Astrocyte of the cerebellum (primary cell): Measurements from ENCODE around the gene XIRP2.

Experiments used
- DNase-seq: peaks from one replicate; pipeline ENCODE4 v3.0.0-alpha.2; 2011; ENCODE audit warnings: low read depth
- H3K4me3 ChIP-seq: 2 replicates; pipeline ENCODE4 v1.5.1; 2011; ENCODE audit warnings: mild to moderate bottlenecking, low read depth, low read length, moderate library complexity
- CTCF ChIP-seq: IDR thresholded peaks from 2 replicates; pipeline ENCODE4 v1.5.1; 2012; ENCODE audit warnings: low read length, low read depth, moderate library complexity, mild to moderate bottlenecking; ENCODE audit errors: missing control alignments
- in situ Hi-C: cut with HindIII; loops from 2 replicates; pipeline ENCODE4 v1.10.0; 2017; ENCODE audit warnings: low sequenced_read_pairs

The XIRP2 gene

GRCh38 chr2:166888180-166888579 is at the start of gene XIRP2:
Gene XIRP2 (plus strand): TSS chr2:166888480. CDS start chr2:166903483, 15,003 bp downstream.
- in situ Hi-C loops, result no loop called here
- no peak for DNase-seq
- H3K4me3 ChIP-seq, result no peak within 1 kb of the TSS
- no peak for TF ChIP-seq CTCF

- TF ChIP-seq CTCF, result no peak
- no peak overlapping the region for H3K4me3 ChIP-seq
- no peak for DNase-seq
- in situ Hi-C loops, result no loop called here
Measured at GRCh38 chr2:166841152-166841551, 47.1 kb upstream of the XIRP2 start.

GRCh38 chr2:166841679-166842078 is 46.6 kb upstream of the XIRP2 start:
- in situ Hi-C loops, result no loop called here
- DNase-seq, result no peak
- H3K4me3 ChIP-seq, result no peak overlapping the region
- TF ChIP-seq CTCF, result no peak

GRCh38 chr2:166844111-166844510 is 44.2 kb upstream of the XIRP2 start:
- H3K4me3 ChIP-seq, result no peak overlapping the region
- TF ChIP-seq CTCF, result no peak
- in situ Hi-C loops, result no loop called here
- DNase-seq, result no peak

- in situ Hi-C loops, result no loop called here
- no peak for TF ChIP-seq CTCF
- no peak overlapping the region for H3K4me3 ChIP-seq
- no peak for DNase-seq
Measured at GRCh38 chr2:166862468-166863132, 25.7 kb upstream of the XIRP2 start.

- in situ Hi-C loops, result loop anchor here (5.0 kb wide), 1 partner anchor 51 kb away; no protein-coding TSS in a partner anchor
- no peak for DNase-seq
- no peak for TF ChIP-seq CTCF
- H3K4me3 ChIP-seq, result no peak overlapping the region
Measured at GRCh38 chr2:166867874-166868514, 20.3 kb upstream of the XIRP2 start.
